K562 (cell line): ENCODE results near the gene NKD1. TPM values are rescaled to one million over a fixed set of nuclear protein-coding genes. Genes with fewer than 3 reads are reported as not detected.

Experiments used
- ATAC-seq: fragments of 200-7000 bp; cut with Tn5 transposase; 3 replicates; pipeline ENCODE4 v1.9.1; 2020; ENCODE audit warnings: moderate library complexity
- BruUV-seq: library from RNA; stranded (reverse); fragments of 400-500 nt; replicated peaks from 2 replicates; lab custom pipeline; 2021; lab: Mats Ljungman, UMichigan
- CTCF ChIA-PET: fragments of 300-600 bp; formaldehyde crosslinking; extraction: SDS; loops from one replicate; lab custom pipeline; 2021; ENCODE audit warnings: low intra/inter-chr PET ratio; lab: Yijun Ruan, JAX
- POLR2A ChIA-PET: fragments of 300-600, 350-650 bp; sonication (Branson Sonifier 250); formaldehyde crosslinking; extraction: SDS; loops from one replicate; lab custom pipeline; 2021; ENCODE audit warnings: antibody characterized with exemption, inconsistent platforms; lab: Yijun Ruan, JAX
- DNase-seq, 4 experiments: peaks; one replicate each; pipeline versions ENCODE4 v3.0.0 to v3.0.0-alpha.2; 2011 to 2018; ENCODE audit warnings: low spot score in 3 of 4, mixed read lengths in 3 of 4; ENCODE audit errors: extremely low read depth in 1 of 4
- FAIRE-seq: peaks from 2 replicates; lab custom pipeline; 2011; peaks lifted over from hg19 to GRCh38; lab: Jason Lieb, UNC
- H2AFZ ChIP-seq: 2 replicates; pipeline ENCODE4 v1.6.0; 2011; ENCODE audit warnings: low read depth, low read length, control low read depth, inconsistent platforms
- H3K27ac ChIP-seq: fragments of 200-600 bp; 3 replicates; pipeline ENCODE4 v1.8.0; 2011; ENCODE audit warnings: low read depth, mild to moderate bottlenecking, control low read depth, inconsistent platforms, low read length, moderate library complexity, mixed read lengths; ENCODE audit errors: extremely low read depth
- H3K27me3 ChIP-seq, 2 experiments: fragments of 300-600 bp in 1 of 2; 2 replicates in 1 of 2; 3 replicates in 1 of 2; pipeline versions ENCODE4 v1.6.0 to v1.8.0; 2011; ENCODE audit warnings: inconsistent platforms in 2 of 2, low read length in 2 of 2, mild to moderate bottlenecking in 1 of 2, mixed read lengths in 1 of 2, moderate library complexity in 1 of 2; ENCODE audit not compliant: control insufficient read depth in 2 of 2, insufficient read depth in 2 of 2
- H3K36me3 ChIP-seq: fragments of 300-600 bp; 3 replicates; pipeline ENCODE4 v1.8.0; 2011; ENCODE audit warnings: mild to moderate bottlenecking, low read length, inconsistent platforms; ENCODE audit not compliant: control insufficient read depth, insufficient read depth
- H3K4me1 ChIP-seq, 2 experiments: fragments of 200-600 bp in 1 of 2; replicated peaks in 1 of 2; 2 replicates in 1 of 2; 3 replicates in 1 of 2; pipeline versions ENCODE4 v1.5.1 to v1.8.0; 2011; ENCODE audit warnings: inconsistent platforms in 2 of 2, low read length in 2 of 2, mild to moderate bottlenecking in 1 of 2, mixed read lengths in 1 of 2, moderate library complexity in 1 of 2; ENCODE audit not compliant: control insufficient read depth in 2 of 2, insufficient read depth in 2 of 2
- H3K4me2 ChIP-seq: 2 replicates; pipeline ENCODE4 v1.6.1; 2011; ENCODE audit warnings: low read length, control low read depth, inconsistent platforms, mixed read lengths; ENCODE audit not compliant: insufficient read depth
- H3K4me3 ChIP-seq: fragments of 200-600 bp; sonication (generic), shearing (Covaris generic); 2 replicates; pipeline ENCODE4 v1.5.1; 2016; ENCODE audit warnings: control low read depth, inconsistent platforms
- H3K79me2 ChIP-seq: fragments of 200-600 bp; 3 replicates; pipeline ENCODE4 v1.8.0; 2011; ENCODE audit warnings: low read length, inconsistent platforms; ENCODE audit not compliant: control insufficient read depth, insufficient read depth
- H3K9ac ChIP-seq, 2 experiments: 2 replicates each; pipeline versions ENCODE4 v1.6.0 to v1.6.1; 2011; ENCODE audit warnings: low read depth in 2 of 2, low read length in 2 of 2, control low read depth in 1 of 2, inconsistent platforms in 1 of 2, mild to moderate bottlenecking in 1 of 2, mixed read lengths in 1 of 2; ENCODE audit not compliant: insufficient read depth in 1 of 2
- H3K9me1 ChIP-seq: one replicate; pipeline ENCODE4 v1.6.0; 2011; ENCODE audit warnings: inconsistent platforms, mild to moderate bottlenecking, low read length, moderate library complexity; ENCODE audit not compliant: control insufficient read depth, insufficient read depth
- H3K9me3 ChIP-seq: replicated peaks from 2 replicates; pipeline ENCODE4 v1.5.1; 2011; ENCODE audit warnings: low read depth, low read length, inconsistent platforms; ENCODE audit not compliant: control insufficient read depth, insufficient read depth
- H4K20me1 ChIP-seq: replicated peaks from 2 replicates; pipeline ENCODE4 v1.6.1; 2011; ENCODE audit warnings: low read length, inconsistent platforms, mixed read lengths; ENCODE audit not compliant: control insufficient read depth, insufficient read depth
- MECOM ChIP-seq: fragments of 250-450 bp; sonication (Bioruptor Pico); IDR thresholded peaks from 2 replicates; pipeline ENCODE4 v1.8.0; 2022; ENCODE audit warnings: inconsistent platforms
- PYGO2 ChIP-seq: fragments of 450-650 bp; IDR thresholded peaks from 2 replicates; pipeline ENCODE4 v1.6.1; 2016; ENCODE audit warnings: mild to moderate bottlenecking, missing genetic modification characterization, moderate library complexity, missing compliant biosample characterization
- SFPQ ChIP-seq: fragments of 200-400 bp; formaldehyde crosslinking; IDR thresholded peaks from 2 replicates; pipeline ENCODE4 v1.6.1; 2017; ENCODE audit warnings: mild to moderate bottlenecking, low read depth, low read length, moderate library complexity
- SPI1 ChIP-seq: IDR thresholded peaks from 2 replicates; pipeline ENCODE4 v1.6.1; 2011; ENCODE audit warnings: low read depth, low read length, control low read depth, borderline replicate concordance
- TRIM24 ChIP-seq, 2 experiments: fragments of 450-650 bp; IDR thresholded peaks; 2 replicates each; pipeline ENCODE4 v1.6.1; 2016
- ZFX ChIP-seq: sonication (generic); formaldehyde crosslinking; IDR thresholded peaks from 2 replicates; pipeline ENCODE4 v1.8.0; 2022; ENCODE audit warnings: mild to moderate bottlenecking, missing genetic modification reagents, moderate library complexity
- ZNF324 ChIP-seq: fragments of 250-450 bp; sonication (Bioruptor Pico); IDR thresholded peaks from 2 replicates; pipeline ENCODE4 v1.4.0; 2020; ENCODE audit warnings: mild to moderate bottlenecking
- WGBS: fragments of 100-300 bp; shearing (Covaris generic); methylation state at CpG from one replicate; pipeline ENCODE4 v1.1.6; 2016; ENCODE audit warnings: low coverage, mixed read lengths; ENCODE audit not compliant: insufficient coverage; ENCODE audit errors: missing lambda C conversion rate; 5-methylcytosine and 5-hydroxymethylcytosine counted together
- in situ Hi-C: fragments of 300-500 bp; cut with MboI; formaldehyde crosslinking; loops from 4 replicates; pipeline ENCODE4 v1.15.0; 2018; ENCODE audit warnings: inconsistent platforms, mixed read lengths
- intact Hi-C: fragments of 100-400 bp; cut with micrococcal nuclease; formaldehyde crosslinking; loops from 2 replicates; pipeline ENCODE4 v1.14.2; 2022
- polyA plus RNA-seq, 8 experiments: library from polyadenylated mRNA; depleted of rRNA in 4 of 8; stranded (reverse) in 5 of 8; unstranded in 3 of 8; fragments of >200 nt; fragmentation: Nextera tagmentation in 2 of 8; fragmentation: Illumina TruSeq in 1 of 8; extraction: Ambion mirVana in 2 of 8; extraction: Trizol in 1 of 8; gene quantifications; 2 replicates each; pipeline versions ENCODE4 v1.2.1 to v1.2.3, GENCODE V29; 2011 to 2014; ENCODE audit warnings: inconsistent platforms in 1 of 8, missing spikeins in 1 of 8
- total RNA-seq, 7 experiments: library from RNA; depleted of rRNA in 6 of 7; stranded (reverse); fragments of >200 nt in 6 of 7; fragmentation: Illumina TruSeq in 2 of 7; extraction: Trizol in 2 of 7; gene quantifications; 2 replicates each; pipeline versions ENCODE4 v1.2.1 to v1.2.3, GENCODE V29; 2011 to 2021; ENCODE audit warnings: low replicate concordance in 1 of 7

Gene NKD1
- total and polyA plus RNA-seq, 9 of the 15 experiments (the other 6 are each of a cell fraction or from before 2014, with no cell fraction given), result under 0.01 to 0.24 (median 0.04) TPM; not detected in 2

GRCh38 chr16:50624449-50624970, 76.3 kb downstream of the NKD1 start:
- no peak for ATAC-seq
- FAIRE-seq, result no peak
- ChIA-PET POLR2A (no interaction called here), CTCF (no interaction called here)
- no peaks in the 10 kb centered on the region for H3K9me3 ChIP-seq
- no TSS peak for BruUV-seq
- no peak for DNase-seq
- H3K27ac ChIP-seq, result no peak overlapping the region
- peaks cover 8 to 50% of the 10 kb centered on the region in 2 experiments for H3K27me3 ChIP-seq
- TF ChIP-seq ZNF324 (no peak), ZFX (CRISPR knock-in tag) (no peak), SPI1 (0 out of 2 replicates have a peak, but pooled peaks have one; percentile 15), PYGO2 (tag) (no peak), MECOM (CRISPR knock-in tag) (no peak), TRIM24 (IDR thresholded peaks at IDR 0.05) (no peak), SFPQ (no peak)
- H3K36me3 ChIP-seq, result no peaks in the 10 kb centered on the region
- WGBS, result 1% methylated on average over 7 of the region's 8 CpGs
- H3K4me1 ChIP-seq, result no peaks in the 10 kb centered on the region; a peak in 1 of 5 replicates
- no peak overlapping the region for H2AFZ ChIP-seq
- no peaks in the 10 kb centered on the region for H3K9me1 ChIP-seq
- no peak overlapping the region for H3K4me2 ChIP-seq
- intact Hi-C loops, result no loop called here
- H3K4me3 ChIP-seq, result no peak overlapping the region
- in situ Hi-C loops, result no loop called here
- H4K20me1 ChIP-seq, result 0 out of 2 replicates have a peak, but pooled peaks cover 4% of the 10 kb centered on the region
- no peak overlapping the region for H3K9ac ChIP-seq
- H3K79me2 ChIP-seq, result no peaks in the 10 kb centered on the region
